HFFc6 (cell line): ENCODE results near the gene IFITM10. TPM values are rescaled to one million over a fixed set of nuclear protein-coding genes. Genes with fewer than 3 reads are reported as not detected.

Experiments used
- DNase-seq: peaks from one replicate; pipeline ENCODE4 v3.0.0-alpha.2; 2018
- H3K27ac Mint-ChIP-seq: 2 replicates; pipeline ENCODE4 v1.8.0; 2020; ENCODE audit warnings: mild to moderate bottlenecking, mixed read lengths
- H3K27me3 Mint-ChIP-seq: 2 replicates; pipeline ENCODE4 v1.8.0; 2021; ENCODE audit warnings: mild to moderate bottlenecking, moderate library complexity, mixed read lengths; ENCODE audit not compliant: insufficient read depth
- H3K36me3 Mint-ChIP-seq: 2 replicates; pipeline ENCODE4 v1.8.0; 2021; ENCODE audit warnings: low read depth, mixed read lengths
- H3K4me1 Mint-ChIP-seq: 2 replicates; pipeline ENCODE4 v1.8.0; 2020; ENCODE audit warnings: low read depth, mixed read lengths
- H3K4me3 Mint-ChIP-seq: 2 replicates; pipeline ENCODE4 v1.8.0; 2020; ENCODE audit warnings: mild to moderate bottlenecking, moderate library complexity, mixed read lengths
- H3K9me3 Mint-ChIP-seq: 2 replicates; pipeline ENCODE4 v1.8.0; 2020; ENCODE audit warnings: mild to moderate bottlenecking, mixed read lengths
- total RNA-seq, 6 experiments: library from RNA; stranded (reverse); fragmentation: NEBNext Ultra II Directional; extraction: Animal tissue kit (Norgen Biotek cat#: 25700); gene quantifications; 2 replicates in 1 of 6; 3 replicates in 5 of 6; pipeline ENCODE4 v1.2.3, GENCODE V29; 2021
- TF ChIP-seq, protein P1 (sequence below): fragments of 200-600 bp; sonication (generic); IDR thresholded peaks from 2 replicates; pipeline ENCODE4 v1.5.0; 2021; ENCODE audit warnings: antibody characterized with exemption, mild to moderate bottlenecking

The IFITM10 gene
- total RNA-seq, 6 experiments from 2014 or later, result 0.21 to 0.71 (median 0.45) TPM

DNA sequence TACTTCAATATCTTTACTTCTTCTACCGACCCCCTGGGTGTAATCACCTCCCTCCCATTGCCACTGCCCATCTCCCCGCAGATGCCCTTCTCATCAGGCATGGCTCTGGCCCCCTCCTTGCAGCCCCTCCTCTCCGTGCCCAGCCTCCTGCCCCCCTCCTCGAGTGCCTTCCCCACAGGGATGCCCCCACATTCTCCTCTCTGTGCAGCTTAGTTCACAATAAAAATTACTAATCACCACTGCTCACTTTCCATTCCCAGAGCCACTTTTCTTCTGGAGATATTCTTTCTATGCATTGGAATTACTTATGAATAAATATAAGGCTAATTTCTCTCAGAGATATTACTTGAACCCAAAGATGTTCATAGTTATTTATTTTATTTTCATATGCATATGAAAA lies 22.1 kb downstream of the IFITM10 start:
- TF ChIP-seq, protein P1, sequence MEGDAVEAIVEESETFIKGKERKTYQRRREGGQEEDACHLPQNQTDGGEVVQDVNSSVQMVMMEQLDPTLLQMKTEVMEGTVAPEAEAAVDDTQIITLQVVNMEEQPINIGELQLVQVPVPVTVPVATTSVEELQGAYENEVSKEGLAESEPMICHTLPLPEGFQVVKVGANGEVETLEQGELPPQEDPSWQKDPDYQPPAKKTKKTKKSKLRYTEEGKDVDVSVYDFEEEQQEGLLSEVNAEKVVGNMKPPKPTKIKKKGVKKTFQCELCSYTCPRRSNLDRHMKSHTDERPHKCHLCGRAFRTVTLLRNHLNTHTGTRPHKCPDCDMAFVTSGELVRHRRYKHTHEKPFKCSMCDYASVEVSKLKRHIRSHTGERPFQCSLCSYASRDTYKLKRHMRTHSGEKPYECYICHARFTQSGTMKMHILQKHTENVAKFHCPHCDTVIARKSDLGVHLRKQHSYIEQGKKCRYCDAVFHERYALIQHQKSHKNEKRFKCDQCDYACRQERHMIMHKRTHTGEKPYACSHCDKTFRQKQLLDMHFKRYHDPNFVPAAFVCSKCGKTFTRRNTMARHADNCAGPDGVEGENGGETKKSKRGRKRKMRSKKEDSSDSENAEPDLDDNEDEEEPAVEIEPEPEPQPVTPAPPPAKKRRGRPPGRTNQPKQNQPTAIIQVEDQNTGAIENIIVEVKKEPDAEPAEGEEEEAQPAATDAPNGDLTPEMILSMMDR, result no peak
- no peak overlapping the region for H3K27ac Mint-ChIP-seq
- no peak overlapping the region for H3K4me3 Mint-ChIP-seq
- H3K4me1 Mint-ChIP-seq, result no peaks in the 10 kb centered on the region; the same call in 1 of the 2 replicates
- H3K36me3 Mint-ChIP-seq, result peaks cover 7% of the 10 kb centered on the region; the same call in 1 of the 2 replicates
- H3K27me3 Mint-ChIP-seq, result peaks cover 34% of the 10 kb centered on the region
- peaks cover 9% of the 10 kb centered on the region; the same call in 1 of the 2 replicates for H3K9me3 Mint-ChIP-seq
- DNase-seq, result no peak

DNA sequence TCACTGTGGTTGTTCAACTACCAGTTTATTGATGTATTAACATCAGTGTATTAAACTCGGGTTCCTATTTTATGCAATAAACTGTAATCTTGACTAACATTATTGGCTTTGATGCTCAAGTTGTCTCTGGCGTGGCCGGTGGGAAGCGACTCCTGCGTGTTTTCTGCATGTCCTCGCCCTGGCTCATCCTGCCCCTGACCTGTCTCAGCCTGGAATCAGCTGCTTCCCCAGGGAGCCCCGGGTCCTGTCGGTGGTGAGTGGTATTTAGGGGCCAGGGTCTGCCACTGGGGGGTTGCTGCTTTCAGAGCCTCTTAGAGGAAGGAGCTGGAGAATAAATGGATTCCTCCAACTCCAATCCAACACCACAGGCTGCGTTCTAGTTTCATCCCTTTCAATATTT lies 22.5 kb downstream of the IFITM10 start:
- peaks cover 30% of the 10 kb centered on the region for H3K27me3 Mint-ChIP-seq
- no peak for DNase-seq
- H3K9me3 Mint-ChIP-seq, result peaks cover 9% of the 10 kb centered on the region; the same call in 1 of the 2 replicates
- TF ChIP-seq, protein P1, result no peak
- H3K36me3 Mint-ChIP-seq, result peaks cover 7% of the 10 kb centered on the region; the same call in 1 of the 2 replicates
- H3K4me1 Mint-ChIP-seq, result no peaks in the 10 kb centered on the region; the same call in 1 of the 2 replicates
- no peak overlapping the region for H3K4me3 Mint-ChIP-seq
- H3K27ac Mint-ChIP-seq, result no peak overlapping the region

DNA sequence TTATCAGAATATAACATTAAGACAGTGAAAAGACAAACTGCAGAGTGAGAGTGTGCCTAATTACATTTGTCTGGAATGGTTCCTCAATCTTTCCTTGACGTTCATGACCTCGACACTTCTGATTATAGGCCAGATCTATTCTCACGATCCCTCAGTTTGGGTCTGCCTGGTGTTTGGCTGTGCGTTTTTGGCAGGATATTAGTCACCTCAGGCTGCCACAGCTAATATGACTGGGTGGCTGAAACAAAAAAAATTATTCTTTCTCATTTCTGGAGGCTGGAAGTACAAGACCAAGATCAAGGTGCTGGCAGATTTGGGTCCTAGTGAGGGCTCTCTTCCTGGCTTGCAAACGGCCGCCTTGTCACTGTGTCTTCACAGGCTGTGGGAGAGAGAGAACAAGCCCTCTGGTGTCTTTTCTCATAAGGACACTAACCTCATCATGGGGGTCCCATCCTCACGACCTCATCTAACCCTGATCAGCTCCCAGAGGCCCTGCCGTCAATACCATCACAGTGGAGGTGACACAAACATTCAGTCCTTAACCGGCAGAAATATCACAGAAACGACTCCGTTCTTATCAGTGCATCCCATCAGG lies 23.2 kb downstream of the IFITM10 start:
- no peak overlapping the region for H3K4me3 Mint-ChIP-seq
- DNase-seq, result no peak
- H3K4me1 Mint-ChIP-seq, result no peaks in the 10 kb centered on the region; the same call in 1 of the 2 replicates
- H3K27me3 Mint-ChIP-seq, result peaks cover 32% of the 10 kb centered on the region
- TF ChIP-seq, protein P1, result no peak
- peaks cover 9% of the 10 kb centered on the region; the same call in 1 of the 2 replicates for H3K9me3 Mint-ChIP-seq
- H3K27ac Mint-ChIP-seq, result no peak overlapping the region
- H3K36me3 Mint-ChIP-seq, result peaks cover 7% of the 10 kb centered on the region; the same call in 1 of the 2 replicates

DNA sequence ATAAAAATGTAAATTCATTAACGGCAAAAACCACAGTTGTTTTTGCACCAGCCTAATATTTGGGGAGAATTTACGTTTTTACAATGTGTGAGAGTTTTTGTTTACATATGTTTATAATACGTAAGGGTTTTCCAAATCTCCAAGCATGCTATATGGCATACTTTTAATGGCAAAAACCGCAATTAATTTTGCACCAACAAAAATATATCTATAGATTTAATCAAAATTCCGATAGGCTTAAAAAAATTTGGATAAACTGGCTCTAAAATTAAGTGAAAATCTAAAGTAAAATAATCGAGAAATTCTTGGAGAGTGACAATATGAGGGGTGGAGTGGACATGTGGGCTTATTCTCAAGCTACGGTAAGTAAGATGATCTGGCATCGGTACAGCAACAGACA lies 30.6 kb downstream of the IFITM10 start:
- DNase-seq, result no peak
- Mint-ChIP-seq H3K36me3 (no peaks in the 10 kb centered on the region), H3K27me3 (peaks cover 29% of the 10 kb centered on the region), H3K27ac (no peak overlapping the region), H3K4me1 (no peaks in the 10 kb centered on the region), H3K4me3 (no peak overlapping the region), H3K9me3 (no peaks in the 10 kb centered on the region)
- TF ChIP-seq, protein P1, result no peak

DNA sequence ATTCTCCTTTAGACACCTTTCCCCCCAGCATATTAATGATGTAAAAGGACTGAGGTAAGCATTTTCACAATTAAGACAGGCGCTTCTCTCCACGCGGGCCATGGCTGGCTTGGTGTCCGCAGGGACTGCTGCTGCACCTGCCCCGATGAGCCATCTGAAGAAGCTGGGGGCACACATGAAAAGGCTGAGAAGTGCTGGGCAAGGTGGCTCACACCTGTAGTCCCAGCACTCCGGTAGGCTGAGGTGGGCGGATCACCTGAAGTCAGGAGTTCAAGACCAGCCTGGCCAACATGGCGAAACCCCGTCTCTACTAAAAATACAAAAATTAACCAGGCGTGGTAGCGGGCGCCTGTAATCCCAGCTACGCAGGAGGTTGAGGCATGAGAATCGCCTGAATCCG lies 32.1 kb downstream of the IFITM10 start:
- Mint-ChIP-seq H3K27me3 (peaks cover 37% of the 10 kb centered on the region), H3K4me3 (no peak overlapping the region), H3K4me1 (no peaks in the 10 kb centered on the region), H3K36me3 (no peaks in the 10 kb centered on the region), H3K27ac (no peak overlapping the region), H3K9me3 (no peaks in the 10 kb centered on the region)
- TF ChIP-seq, protein P1, result no peak
- DNase-seq, result no peak
